Suprapubic skin (tissue), 4 donors: ENCODE results near the gene ZSCAN1. TPM values are rescaled to one million over a fixed set of nuclear protein-coding genes. Genes with fewer than 3 reads are reported as not detected.

Source experiments
- DNase-seq, 2 donors: peaks; one replicate each; pipeline ENCODE4 v3.0.0-alpha.2; 2019; ENCODE audit warnings: low spot score in 2 of 2
- H3K27ac ChIP-seq: fragments of 200-600 bp; sonication (generic); one replicate; pipeline ENCODE4 v1.5.1; 2019
- H3K27me3 ChIP-seq: fragments of 200-600 bp; sonication (generic); one replicate; pipeline ENCODE4 v1.5.1; 2019
- H3K36me3 ChIP-seq: fragments of 200-600 bp; sonication (generic); one replicate; pipeline ENCODE4 v1.5.1; 2019
- H3K4me1 ChIP-seq: fragments of 200-600 bp; sonication (generic); one replicate; pipeline ENCODE4 v1.5.1; 2019
- H3K4me3 ChIP-seq: fragments of 200-600 bp; sonication (generic); one replicate; pipeline ENCODE4 v1.5.1; 2019; ENCODE audit warnings: mild to moderate bottlenecking
- H3K9me3 ChIP-seq: fragments of 200-600 bp; sonication (generic); one replicate; pipeline ENCODE4 v1.5.1; 2019
- EP300 ChIP-seq: sonication (generic); formaldehyde crosslinking; IDR thresholded peaks from one replicate; pipeline ENCODE4 v1.6.1; 2017; ENCODE audit warnings: antibody characterized with exemption
- POLR2A ChIP-seq, 2 donors: fragments of 450-650 bp; IDR thresholded peaks; one replicate each; pipeline ENCODE4 v1.6.1; 2017; ENCODE audit warnings: antibody characterized with exemption in 2 of 2, mild to moderate bottlenecking in 2 of 2, moderate library complexity in 2 of 2
- POLR2AphosphoS5 ChIP-seq, 3 donors: sonication (generic); formaldehyde crosslinking; IDR thresholded peaks; one replicate each; pipeline ENCODE4 v1.6.1; 2017; ENCODE audit warnings: antibody characterized with exemption in 3 of 3
- WGBS: methylation state at CpG from one replicate; pipeline ENCODE4 v1.1.5; 2018; 5-methylcytosine and 5-hydroxymethylcytosine counted together
- total RNA-seq, 4 donors: library from RNA; depleted of rRNA; stranded (reverse); fragments of >200 nt; gene quantifications; one replicate each; pipeline ENCODE4 v1.1.0, GENCODE V29; 2016
- TF ChIP-seq, protein P1 (sequence below), 2 donors: fragments of 200-600 bp in 1 of 2; fragments of 450-650 bp in 1 of 2; sonication (generic) in 1 of 2; IDR thresholded peaks; one replicate each; pipeline ENCODE4 v1.5.1; 2016 to 2019; ENCODE audit warnings: antibody characterized with exemption in 2 of 2, mild to moderate bottlenecking in 1 of 2, moderate library complexity in 1 of 2

Gene ZSCAN1
- total RNA-seq, 4 donors from 2014 or later = not detected

DNA sequence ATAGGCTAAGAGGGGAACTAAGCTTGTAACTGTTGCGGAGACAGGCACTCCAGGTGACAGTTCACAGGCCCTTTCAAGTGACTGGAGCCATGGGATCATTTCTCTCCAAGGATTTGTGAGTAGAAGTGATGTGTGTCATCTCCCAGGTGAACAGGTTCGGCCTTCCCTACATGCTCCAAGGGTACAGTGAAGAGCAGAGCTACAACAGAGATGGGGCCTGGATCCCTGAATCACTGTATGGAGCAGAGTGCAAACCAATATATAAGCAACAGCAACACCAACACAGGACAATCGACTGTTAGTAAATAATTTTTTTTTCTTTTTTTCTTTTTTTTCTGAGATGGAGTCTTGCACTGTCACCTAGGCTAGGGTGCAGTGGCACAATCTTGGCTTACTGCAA, 49.2 kb downstream of the ZSCAN1 start:
- Histone ChIP-seq H3K9me3 (peaks cover 52% of the 10 kb centered on the region), H3K4me1 (no peaks in the 10 kb centered on the region), H3K27me3 (no peaks in the 10 kb centered on the region), H3K36me3 (peaks cover 38% of the 10 kb centered on the region), H3K4me3 (no peak overlapping the region), H3K27ac (no peak overlapping the region)
- no peak for TF ChIP-seq POLR2AphosphoS5 (IDR thresholded peaks at IDR 0.05)
- TF ChIP-seq, protein P1, sequence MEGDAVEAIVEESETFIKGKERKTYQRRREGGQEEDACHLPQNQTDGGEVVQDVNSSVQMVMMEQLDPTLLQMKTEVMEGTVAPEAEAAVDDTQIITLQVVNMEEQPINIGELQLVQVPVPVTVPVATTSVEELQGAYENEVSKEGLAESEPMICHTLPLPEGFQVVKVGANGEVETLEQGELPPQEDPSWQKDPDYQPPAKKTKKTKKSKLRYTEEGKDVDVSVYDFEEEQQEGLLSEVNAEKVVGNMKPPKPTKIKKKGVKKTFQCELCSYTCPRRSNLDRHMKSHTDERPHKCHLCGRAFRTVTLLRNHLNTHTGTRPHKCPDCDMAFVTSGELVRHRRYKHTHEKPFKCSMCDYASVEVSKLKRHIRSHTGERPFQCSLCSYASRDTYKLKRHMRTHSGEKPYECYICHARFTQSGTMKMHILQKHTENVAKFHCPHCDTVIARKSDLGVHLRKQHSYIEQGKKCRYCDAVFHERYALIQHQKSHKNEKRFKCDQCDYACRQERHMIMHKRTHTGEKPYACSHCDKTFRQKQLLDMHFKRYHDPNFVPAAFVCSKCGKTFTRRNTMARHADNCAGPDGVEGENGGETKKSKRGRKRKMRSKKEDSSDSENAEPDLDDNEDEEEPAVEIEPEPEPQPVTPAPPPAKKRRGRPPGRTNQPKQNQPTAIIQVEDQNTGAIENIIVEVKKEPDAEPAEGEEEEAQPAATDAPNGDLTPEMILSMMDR (IDR thresholded peaks at IDR 0.05) = no peak
- TF ChIP-seq POLR2A (IDR thresholded peaks at IDR 0.05) = no peak
- no peak for TF ChIP-seq EP300
- no peak for DNase-seq
- 93% methylated on average over 3 of the region's 3 CpGs for WGBS

DNA sequence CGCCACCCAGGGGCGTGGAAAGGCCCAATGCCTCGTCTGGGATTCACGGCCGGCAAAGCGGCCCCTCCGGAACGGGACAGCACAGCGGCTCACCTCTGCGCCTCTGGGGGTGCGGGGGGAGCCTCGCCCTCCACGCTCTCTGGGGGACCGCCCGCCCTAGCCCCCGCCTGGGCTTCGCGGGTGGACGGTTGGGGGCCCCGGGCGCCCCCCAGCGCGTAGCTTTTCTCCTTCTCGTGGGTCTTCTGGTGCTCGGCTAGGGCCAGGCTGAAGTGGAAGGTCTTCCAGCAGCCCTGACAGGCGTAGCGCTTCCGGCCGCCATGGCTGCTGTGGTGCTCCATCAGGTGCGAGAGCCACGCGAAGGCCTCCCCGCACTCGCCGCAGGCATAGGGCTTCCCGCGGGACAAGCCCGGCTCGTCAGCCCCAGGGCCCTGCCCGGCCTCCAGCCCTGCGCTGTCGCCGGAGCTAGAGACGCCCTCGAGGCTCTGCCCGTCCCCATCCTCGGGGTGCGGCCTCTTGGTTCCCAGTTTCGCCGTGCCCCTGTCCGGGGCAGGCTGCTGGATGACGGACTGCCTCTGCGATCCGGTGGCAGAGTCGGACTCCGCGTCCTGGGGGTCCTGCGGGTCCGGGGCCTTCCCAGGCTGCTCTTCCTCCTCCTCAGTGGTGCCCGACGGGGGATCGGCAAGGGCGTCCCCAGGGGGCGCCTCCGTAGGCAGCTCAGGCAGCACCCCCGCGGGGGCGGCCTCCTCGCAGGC, 50.9 kb downstream of the ZSCAN1 start:
- H3K4me3 ChIP-seq = no peak overlapping the region
- H3K27ac ChIP-seq = no peak overlapping the region
- peaks cover 50% of the 10 kb centered on the region for H3K36me3 ChIP-seq
- 96% methylated on average over 16 of the region's 69 CpGs for WGBS
- no peak for DNase-seq
- TF ChIP-seq POLR2A (IDR thresholded peaks at IDR 0.05) = no peak
- TF ChIP-seq EP300 = no peak
- TF ChIP-seq, protein P1 (IDR thresholded peaks at IDR 0.05) = no peak
- TF ChIP-seq POLR2AphosphoS5 (IDR thresholded peaks at IDR 0.05) = no peak
- H3K27me3 ChIP-seq = no peaks in the 10 kb centered on the region
- peaks cover 58% of the 10 kb centered on the region for H3K9me3 ChIP-seq
- H3K4me1 ChIP-seq = no peaks in the 10 kb centered on the region

DNA sequence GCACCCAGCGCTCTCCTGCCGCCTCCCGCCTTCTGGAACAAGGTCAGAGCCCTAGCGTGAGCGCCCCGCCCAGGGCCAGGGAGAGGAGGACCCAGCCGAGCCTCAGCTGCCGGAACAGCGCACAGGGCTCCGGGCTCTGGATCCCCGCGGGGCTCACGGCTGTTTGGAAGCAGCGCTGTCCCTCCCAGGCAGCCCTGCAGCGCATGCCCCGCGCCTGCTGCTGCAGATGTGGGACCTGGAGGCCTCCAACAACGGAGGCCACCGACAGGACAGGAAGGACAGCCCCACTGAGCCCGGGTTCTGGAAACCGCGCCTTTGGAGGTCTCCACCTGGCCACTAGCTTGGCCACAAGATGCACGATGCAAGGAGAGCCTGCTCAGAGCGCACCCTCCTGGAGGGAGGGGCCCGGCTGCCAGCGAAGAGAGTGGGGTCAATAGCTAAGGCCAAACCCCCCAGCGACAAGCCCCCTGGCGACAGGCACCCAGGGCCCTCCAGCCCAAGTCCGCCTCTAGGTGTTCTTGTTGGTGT, 51.6 kb downstream of the ZSCAN1 start:
- no peak for TF ChIP-seq EP300
- TF ChIP-seq, protein P1 (IDR thresholded peaks at IDR 0.05) = no peak
- no peak for TF ChIP-seq POLR2AphosphoS5 (IDR thresholded peaks at IDR 0.05)
- TF ChIP-seq POLR2A (IDR thresholded peaks at IDR 0.05) = no peak
- no CpG with 5 or more reads among the region's 29 CpGs for WGBS
- peaks cover 53% of the 10 kb centered on the region for H3K36me3 ChIP-seq
- H3K27ac ChIP-seq = no peak overlapping the region
- no peak overlapping the region for H3K4me3 ChIP-seq
- H3K9me3 ChIP-seq = peaks cover 57% of the 10 kb centered on the region
- no peak for DNase-seq
- no peaks in the 10 kb centered on the region for H3K27me3 ChIP-seq
- no peaks in the 10 kb centered on the region for H3K4me1 ChIP-seq

DNA sequence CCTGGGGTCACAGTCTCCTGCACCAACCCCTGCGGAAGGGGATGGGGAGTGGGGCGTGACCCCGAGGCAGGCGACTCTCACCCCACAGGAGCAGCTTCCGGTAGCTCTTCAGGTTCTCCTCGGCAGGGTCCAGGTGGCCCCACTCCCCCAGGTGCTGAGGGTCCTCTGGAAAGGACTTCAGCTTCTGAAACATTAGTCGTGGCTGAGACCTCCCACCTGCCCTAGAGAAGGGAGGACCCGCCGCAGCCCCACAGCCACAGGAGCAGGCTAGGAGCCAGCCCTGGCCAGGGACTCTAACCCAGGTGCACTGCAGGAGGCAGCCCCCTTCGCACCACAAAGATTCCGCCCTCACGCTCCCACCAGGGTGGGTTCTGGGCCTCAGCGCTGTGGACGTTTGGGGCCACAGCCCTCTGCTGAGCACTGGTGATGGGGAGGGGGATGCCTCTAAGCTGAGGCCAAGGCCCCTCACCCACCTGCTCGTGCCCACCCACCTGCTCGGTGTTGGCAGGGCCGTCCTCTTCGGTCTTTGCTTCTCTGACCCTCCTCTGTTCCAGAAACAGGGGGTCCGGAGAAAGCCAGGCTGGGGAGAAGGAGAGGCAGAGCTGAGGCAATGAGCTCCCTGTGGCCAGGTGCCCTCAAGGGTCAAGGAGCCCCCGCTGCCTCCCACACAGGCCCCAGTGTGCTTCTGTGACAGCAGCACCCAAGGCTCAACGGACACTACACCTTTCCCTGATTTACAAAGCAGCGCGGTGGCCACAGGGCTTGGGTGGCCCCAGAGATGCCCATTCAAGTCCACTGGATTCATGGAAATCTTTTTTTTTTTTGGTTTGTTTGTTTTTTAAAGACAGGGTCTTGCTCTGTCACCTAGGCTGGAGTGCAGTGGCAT, 53.2 kb downstream of the ZSCAN1 start:
- no peak for DNase-seq
- Histone ChIP-seq H3K36me3 (peaks cover 53% of the 10 kb centered on the region), H3K27me3 (no peaks in the 10 kb centered on the region), H3K9me3 (peaks cover 57% of the 10 kb centered on the region), H3K27ac (no peak overlapping the region), H3K4me1 (no peaks in the 10 kb centered on the region), H3K4me3 (no peak overlapping the region)
- 92% methylated on average over 23 of the region's 23 CpGs for WGBS
- no peak for TF ChIP-seq POLR2AphosphoS5 (IDR thresholded peaks at IDR 0.05)
- no peak for TF ChIP-seq POLR2A (IDR thresholded peaks at IDR 0.05)
- TF ChIP-seq EP300 = no peak
- TF ChIP-seq, protein P1 (IDR thresholded peaks at IDR 0.05) = no peak

DNA sequence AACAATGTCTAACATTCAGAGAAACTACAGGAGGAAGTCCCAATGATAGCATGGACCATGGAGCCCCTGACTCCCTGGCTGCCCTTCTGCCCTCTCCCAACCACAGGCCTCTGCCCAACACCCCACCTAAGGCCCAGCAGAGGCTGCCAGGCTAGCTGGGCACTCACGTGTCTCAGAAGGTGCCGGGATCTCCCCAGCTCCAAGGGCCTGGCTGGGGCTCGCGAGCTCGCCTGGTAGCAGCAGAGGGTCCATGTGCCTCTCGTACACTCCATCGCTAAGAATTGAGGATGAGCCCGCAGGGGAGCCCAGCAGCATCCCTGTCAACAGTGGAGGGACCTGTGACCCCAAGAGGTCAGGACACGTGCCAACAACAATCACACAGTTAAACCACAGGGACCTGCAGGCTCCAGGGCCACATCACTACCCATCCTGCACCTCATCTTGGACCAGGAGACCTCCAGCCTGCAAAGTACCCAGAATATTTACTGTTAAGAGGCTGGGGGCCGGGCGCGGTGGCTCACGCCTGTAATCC, 54.8 kb downstream of the ZSCAN1 start:
- Histone ChIP-seq H3K36me3 (peaks cover 53% of the 10 kb centered on the region), H3K4me3 (no peak overlapping the region), H3K9me3 (peaks cover 52% of the 10 kb centered on the region), H3K27ac (no peak overlapping the region), H3K27me3 (no peaks in the 10 kb centered on the region), H3K4me1 (no peaks in the 10 kb centered on the region)
- no peak for DNase-seq
- TF ChIP-seq POLR2A (IDR thresholded peaks at IDR 0.05) (no peak), POLR2AphosphoS5 (IDR thresholded peaks at IDR 0.05) (no peak), EP300 (no peak)
- TF ChIP-seq, protein P1 (IDR thresholded peaks at IDR 0.05) = no peak
- 99% methylated on average over 13 of the region's 13 CpGs for WGBS
